BLaER1 treated with 17β-estradiol and CSF1 and Interleukin-3, amounts not matched to agents 10 nM and 100 nM (cell line): ENCODE measurements around the gene IL5RA.

Experiments used
- H3K27ac ChIP-seq, 11 experiments: shearing (Covaris generic); formaldehyde crosslinking; 2 replicates each; pipeline ENCODE4 v1.8.1; 2022
- H3K27me3 ChIP-seq, 11 experiments: shearing (Covaris generic); formaldehyde crosslinking; 2 replicates each; pipeline ENCODE4 v1.8.1; 2022
- H3K36me3 ChIP-seq, 11 experiments: shearing (Covaris generic); formaldehyde crosslinking; 2 replicates each; pipeline ENCODE4 v1.8.1; 2022
- H3K4me1 ChIP-seq, 10 experiments: shearing (Covaris generic); formaldehyde crosslinking; 2 replicates each; pipeline ENCODE4 v1.8.1; 2022
- H3K4me2 ChIP-seq, 11 experiments: shearing (Covaris generic); formaldehyde crosslinking; 2 replicates each; pipeline ENCODE4 v1.8.1; 2022
- H3K4me3 ChIP-seq, 10 experiments: shearing (Covaris generic); formaldehyde crosslinking; 2 replicates each; pipeline ENCODE4 v1.8.1; 2022
- H3K9ac ChIP-seq, 11 experiments: shearing (Covaris generic); formaldehyde crosslinking; 2 replicates each; pipeline ENCODE4 v1.8.1; 2022
- H3K9me3 ChIP-seq, 11 experiments: shearing (Covaris generic); formaldehyde crosslinking; replicated peaks in 1 of 11; 2 replicates each; pipeline ENCODE4 v1.8.1; 2022
- H4K20me1 ChIP-seq, 11 experiments: shearing (Covaris generic); formaldehyde crosslinking; 2 replicates each; pipeline ENCODE4 v1.8.1; 2022
- Cebpa-rat ChIP-seq, 11 experiments: shearing (Covaris generic); IDR thresholded peaks; 2 replicates each; pipeline ENCODE4 v1.8.1; 2022

Gene IL5RA

DNA sequence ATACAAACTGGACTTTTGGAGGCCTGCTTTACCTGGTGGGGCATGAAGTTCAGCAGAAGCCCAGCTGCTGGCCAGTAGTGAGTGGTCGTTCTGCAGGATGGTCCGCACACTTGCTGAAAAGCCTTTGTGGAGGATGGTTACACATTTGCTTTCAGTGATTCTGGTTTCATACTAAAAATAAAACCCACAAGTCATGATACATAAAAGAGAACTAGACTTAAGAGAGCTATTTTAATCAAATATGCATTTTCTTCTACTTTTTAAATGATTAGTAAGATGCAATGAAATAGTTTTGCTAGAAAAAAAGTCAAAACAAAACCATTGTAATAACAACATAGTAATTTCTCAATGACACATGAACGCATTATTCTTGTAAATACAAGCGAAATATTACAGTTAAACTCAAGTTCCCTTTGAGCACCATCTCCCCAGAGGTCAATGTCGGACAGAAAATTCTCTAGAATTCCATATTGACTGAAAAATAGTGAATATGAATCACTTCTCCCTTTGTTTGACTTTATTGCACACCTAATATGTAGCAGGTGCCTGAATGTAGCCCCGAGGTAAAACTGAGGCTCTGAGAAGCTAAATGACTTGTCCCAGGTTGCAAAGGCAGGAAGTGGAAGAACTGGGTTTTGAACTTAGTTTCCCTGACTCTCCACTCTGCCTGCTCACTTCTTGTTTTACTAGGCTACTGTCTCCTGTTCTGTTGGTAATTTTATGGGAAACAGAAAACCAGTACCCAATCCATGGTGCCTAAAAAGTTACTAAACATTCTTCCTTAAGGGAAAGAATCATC lies 8.3 kb downstream of the IL5RA start:
- Histone ChIP-seq H3K4me2 (no peak overlapping the region), H3K27me3 (no peaks in the 10 kb centered on the region), H3K27ac (no peak overlapping the region), H3K9me3 (no peaks in the 10 kb centered on the region), H3K36me3 (no peaks in the 10 kb centered on the region), H3K4me3 (no peak overlapping the region), H4K20me1 (no peaks in the 10 kb centered on the region), H3K4me1 (peaks cover 0 to 11% (median 8%) of the 10 kb centered on the region in 10 experiments; a peak in 12 of 20 replicates), H3K9ac (no peak overlapping the region)
- no peak for TF ChIP-seq Cebpa-rat (IDR thresholded peaks at IDR 0.05)

DNA sequence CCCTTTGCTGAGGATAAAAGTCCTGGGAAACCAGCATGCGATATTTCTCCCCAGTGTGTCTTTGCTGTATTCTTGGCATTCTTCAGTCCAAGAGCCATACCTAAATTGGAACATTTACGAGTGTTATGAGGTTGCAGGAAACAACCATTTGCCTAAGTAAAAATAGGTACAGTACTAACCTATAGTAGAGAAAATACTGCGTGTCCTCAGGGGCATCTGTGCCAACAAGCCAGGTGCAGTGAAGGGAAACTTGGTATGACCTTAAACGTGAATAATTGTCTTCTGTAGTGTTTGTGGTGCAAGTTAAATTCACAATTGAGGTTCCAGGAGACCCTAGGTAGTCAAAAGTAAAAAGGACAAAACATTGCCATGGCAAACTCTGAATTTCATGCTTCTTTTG lies 12.2 kb downstream of the IL5RA start:
- TF ChIP-seq Cebpa-rat (IDR thresholded peaks at IDR 0.05), result no peak
- H3K4me3 ChIP-seq, result no peak overlapping the region
- H3K27me3 ChIP-seq, result no peaks in the 10 kb centered on the region
- no peak overlapping the region for H3K4me2 ChIP-seq
- H3K9me3 ChIP-seq, result no peaks in the 10 kb centered on the region
- no peak overlapping the region for H3K9ac ChIP-seq
- H3K4me1 ChIP-seq, result no peaks in the 10 kb centered on the region
- H4K20me1 ChIP-seq, result no peaks in the 10 kb centered on the region
- H3K36me3 ChIP-seq, result no peaks in the 10 kb centered on the region
- no peak overlapping the region for H3K27ac ChIP-seq

DNA sequence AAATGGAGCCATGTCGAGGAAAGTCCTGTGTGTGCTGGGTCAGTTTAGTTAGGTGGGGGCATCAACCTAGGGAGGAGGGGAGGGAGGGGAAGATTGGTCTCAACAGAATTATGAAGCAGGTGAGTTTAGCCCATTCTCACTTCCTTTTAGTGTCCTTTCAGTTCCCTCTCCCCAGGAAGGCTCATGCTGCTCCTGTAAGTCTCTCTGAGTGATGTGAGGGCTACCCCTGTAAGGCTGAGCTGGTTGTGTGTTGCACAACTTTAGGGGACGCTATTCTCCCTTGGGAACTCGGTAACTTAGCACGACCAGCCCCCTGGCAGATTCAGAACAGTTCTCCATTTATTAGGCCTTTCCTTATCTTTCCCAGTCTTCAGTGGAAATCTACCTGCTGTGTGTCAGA lies 21.2 kb downstream of the IL5RA start:
- Histone ChIP-seq H3K9me3 (no peaks in the 10 kb centered on the region; a peak in 1 of 22 replicates), H3K27me3 (no peaks in the 10 kb centered on the region), H4K20me1 (no peaks in the 10 kb centered on the region), H3K9ac (no peak overlapping the region), H3K4me3 (no peak overlapping the region), H3K36me3 (no peaks in the 10 kb centered on the region), H3K27ac (no peak overlapping the region), H3K4me1 (peaks cover 0 to 9% (median 2%) of the 10 kb centered on the region in 10 experiments; a peak in 2 of 20 replicates), H3K4me2 (no peak overlapping the region; a peak in 1 of 22 replicates)
- TF ChIP-seq Cebpa-rat (IDR thresholded peaks at IDR 0.05), result no peak

DNA sequence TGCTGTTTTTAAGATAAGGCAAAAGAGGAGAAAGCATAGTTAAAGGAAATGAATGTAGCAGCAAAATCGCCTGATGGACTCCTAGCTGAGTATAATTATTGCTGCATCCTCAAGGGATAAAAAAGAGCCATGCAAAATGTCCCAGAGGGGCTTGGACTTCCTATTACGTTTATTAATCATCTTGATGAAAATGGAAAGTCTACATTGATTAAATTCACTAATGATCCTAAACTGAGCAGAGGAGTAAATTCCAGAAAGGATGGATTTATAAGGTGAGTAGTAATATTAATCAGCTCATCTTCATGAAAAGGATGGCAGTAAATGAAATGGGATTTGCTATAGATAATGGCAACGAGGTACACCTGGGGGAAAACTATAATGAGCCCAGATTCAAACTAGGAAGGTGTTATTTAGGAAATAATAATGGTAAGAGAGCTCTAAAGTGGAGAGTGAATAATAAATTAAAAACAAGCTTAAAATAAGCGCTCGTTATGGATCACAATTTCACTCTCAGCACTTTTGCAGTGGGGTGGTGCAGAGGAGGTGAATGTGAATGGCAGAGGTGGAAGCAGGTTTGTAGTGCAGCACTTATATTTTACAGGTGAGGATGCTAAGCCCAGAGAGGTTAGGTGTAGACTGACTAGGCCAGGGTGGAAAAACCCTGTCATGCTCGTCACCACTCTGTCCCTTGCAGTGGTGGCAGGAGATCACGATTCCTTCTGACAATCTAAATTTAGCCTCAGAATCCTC lies 22.3 kb downstream of the IL5RA start:
- peaks cover 0 to 9% (median 2%) of the 10 kb centered on the region in 10 experiments; a peak in 2 of 20 replicates for H3K4me1 ChIP-seq
- H3K27me3 ChIP-seq, result no peaks in the 10 kb centered on the region
- H3K9me3 ChIP-seq, result no peaks in the 10 kb centered on the region; a peak in 1 of 22 replicates
- no peaks in the 10 kb centered on the region for H4K20me1 ChIP-seq
- H3K4me2 ChIP-seq, result no peak overlapping the region
- no peak for TF ChIP-seq Cebpa-rat (IDR thresholded peaks at IDR 0.05)
- no peaks in the 10 kb centered on the region for H3K36me3 ChIP-seq
- H3K9ac ChIP-seq, result no peak overlapping the region
- no peak overlapping the region for H3K4me3 ChIP-seq
- no peak overlapping the region for H3K27ac ChIP-seq

DNA sequence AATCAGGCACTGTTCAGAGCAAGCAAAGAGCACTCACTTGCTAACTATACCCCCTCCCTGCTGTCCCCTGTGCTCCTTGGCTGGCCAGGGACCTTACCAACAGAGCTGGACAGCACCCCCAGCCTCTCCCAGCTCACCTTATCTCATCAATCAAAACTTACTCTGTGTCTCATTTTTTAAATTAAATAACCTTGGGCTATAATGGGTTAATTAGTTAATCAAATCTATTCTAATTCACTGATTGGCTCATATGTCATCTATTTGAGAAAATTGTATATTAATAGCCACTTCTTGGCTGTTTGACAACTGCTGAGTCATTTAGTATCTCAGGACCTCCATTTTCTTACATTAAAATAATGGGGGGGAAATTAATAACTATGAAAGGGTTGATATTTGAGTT lies 22.9 kb downstream of the IL5RA start:
- no peak overlapping the region for H3K4me2 ChIP-seq
- no peak for TF ChIP-seq Cebpa-rat (IDR thresholded peaks at IDR 0.05)
- H3K36me3 ChIP-seq, result no peaks in the 10 kb centered on the region
- H3K27me3 ChIP-seq, result no peaks in the 10 kb centered on the region
- peaks cover 0 to 9% (median 2%) of the 10 kb centered on the region in 10 experiments; a peak in 2 of 20 replicates for H3K4me1 ChIP-seq
- no peak overlapping the region for H3K4me3 ChIP-seq
- no peak overlapping the region for H3K27ac ChIP-seq
- H3K9ac ChIP-seq, result no peak overlapping the region
- H3K9me3 ChIP-seq, result no peaks in the 10 kb centered on the region; a peak in 1 of 22 replicates
- H4K20me1 ChIP-seq, result no peaks in the 10 kb centered on the region

DNA sequence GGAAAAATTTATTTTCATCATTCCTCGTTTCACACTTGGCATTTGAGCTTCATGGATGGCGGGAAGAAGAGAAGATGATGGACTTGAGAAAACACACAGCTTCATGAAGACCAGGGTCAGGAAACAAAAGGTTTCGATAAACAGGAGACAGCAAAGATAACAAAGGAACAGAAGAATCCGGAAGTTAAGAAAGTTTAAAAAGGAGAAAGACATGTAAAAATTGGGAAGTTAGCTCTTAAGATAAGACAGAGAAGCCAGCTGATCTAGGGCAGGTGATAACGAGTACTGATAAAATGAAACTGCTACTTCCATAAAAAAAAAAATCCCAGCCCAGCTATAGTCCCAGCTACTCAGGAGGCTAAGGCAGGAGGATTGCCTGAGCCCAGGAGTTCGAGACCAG lies 23.9 kb downstream of the IL5RA start:
- H3K9ac ChIP-seq, result no peak overlapping the region
- H3K27me3 ChIP-seq, result no peaks in the 10 kb centered on the region
- H4K20me1 ChIP-seq, result no peaks in the 10 kb centered on the region
- no peaks in the 10 kb centered on the region for H3K36me3 ChIP-seq
- no peaks in the 10 kb centered on the region; a peak in 1 of 22 replicates for H3K9me3 ChIP-seq
- TF ChIP-seq Cebpa-rat (IDR thresholded peaks at IDR 0.05), result no peak
- no peak overlapping the region for H3K4me3 ChIP-seq
- H3K27ac ChIP-seq, result 0 out of 22 replicates have a peak overlapping the region, but pooled peaks of 1 of the 11 experiments have one; percentile 7
- peaks cover 0 to 9% (median 2%) of the 10 kb centered on the region in 10 experiments; a peak in 2 of 20 replicates for H3K4me1 ChIP-seq
- H3K4me2 ChIP-seq, result 0 out of 22 replicates have a peak overlapping the region, but pooled peaks of 1 of the 11 experiments have one; percentile 24

DNA sequence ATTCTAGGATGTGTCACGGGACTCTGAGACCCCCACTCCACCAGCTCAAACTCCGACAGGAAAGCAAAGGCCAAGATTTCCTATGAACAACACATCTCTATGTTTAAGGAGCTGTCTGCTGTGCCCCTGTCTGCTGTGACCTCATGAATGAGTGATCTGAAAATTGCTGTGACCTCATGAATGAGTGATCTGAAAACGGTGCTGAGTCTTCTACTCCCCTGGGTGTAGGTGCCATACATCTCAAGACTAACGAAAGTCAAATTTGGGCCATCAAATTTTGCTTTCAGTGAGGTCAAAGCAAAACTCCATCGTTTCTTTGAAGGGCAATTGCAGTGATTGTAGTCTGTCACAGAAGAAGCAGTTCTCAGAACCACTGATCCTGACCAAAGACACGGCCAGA lies 24.4 kb downstream of the IL5RA start:
- Histone ChIP-seq H3K27me3 (no peaks in the 10 kb centered on the region), H3K9ac (no peak overlapping the region), H3K27ac (no peak overlapping the region), H3K4me3 (no peak overlapping the region), H3K4me1 (peaks cover 0 to 9% (median 2%) of the 10 kb centered on the region in 10 experiments; a peak in 2 of 20 replicates), H3K36me3 (no peaks in the 10 kb centered on the region), H4K20me1 (no peaks in the 10 kb centered on the region), H3K9me3 (no peaks in the 10 kb centered on the region; a peak in 1 of 22 replicates), H3K4me2 (no peak overlapping the region)
- TF ChIP-seq Cebpa-rat (IDR thresholded peaks at IDR 0.05), result no peak

DNA sequence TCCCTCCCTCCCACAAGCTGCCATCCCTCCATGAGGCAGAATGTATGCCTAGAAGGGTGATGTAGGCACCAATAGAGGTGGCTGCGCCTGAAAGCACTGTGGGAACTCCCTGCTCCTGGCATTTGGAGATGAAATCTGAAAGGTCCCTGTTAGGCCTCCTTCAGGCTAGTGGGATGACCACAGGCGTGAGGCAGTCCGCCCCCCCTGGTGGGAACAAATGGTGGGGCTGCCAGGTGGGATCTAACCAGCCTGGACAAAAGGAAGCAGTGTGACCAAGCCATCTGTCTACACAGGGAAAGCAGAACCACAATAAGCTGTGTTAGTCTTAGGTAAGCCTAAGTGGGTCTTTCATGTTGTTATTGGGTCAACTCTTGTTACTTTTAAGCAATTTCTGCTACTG lies 25.3 kb downstream of the IL5RA start:
- Histone ChIP-seq H3K27me3 (no peaks in the 10 kb centered on the region), H3K4me3 (no peak overlapping the region), H3K4me2 (no peak overlapping the region), H3K4me1 (peaks cover 0 to 9% (median 2%) of the 10 kb centered on the region in 10 experiments; a peak in 2 of 20 replicates), H4K20me1 (no peaks in the 10 kb centered on the region), H3K27ac (no peak overlapping the region), H3K9me3 (no peaks in the 10 kb centered on the region), H3K36me3 (no peaks in the 10 kb centered on the region), H3K9ac (no peak overlapping the region)
- TF ChIP-seq Cebpa-rat (IDR thresholded peaks at IDR 0.05), result no peak

DNA sequence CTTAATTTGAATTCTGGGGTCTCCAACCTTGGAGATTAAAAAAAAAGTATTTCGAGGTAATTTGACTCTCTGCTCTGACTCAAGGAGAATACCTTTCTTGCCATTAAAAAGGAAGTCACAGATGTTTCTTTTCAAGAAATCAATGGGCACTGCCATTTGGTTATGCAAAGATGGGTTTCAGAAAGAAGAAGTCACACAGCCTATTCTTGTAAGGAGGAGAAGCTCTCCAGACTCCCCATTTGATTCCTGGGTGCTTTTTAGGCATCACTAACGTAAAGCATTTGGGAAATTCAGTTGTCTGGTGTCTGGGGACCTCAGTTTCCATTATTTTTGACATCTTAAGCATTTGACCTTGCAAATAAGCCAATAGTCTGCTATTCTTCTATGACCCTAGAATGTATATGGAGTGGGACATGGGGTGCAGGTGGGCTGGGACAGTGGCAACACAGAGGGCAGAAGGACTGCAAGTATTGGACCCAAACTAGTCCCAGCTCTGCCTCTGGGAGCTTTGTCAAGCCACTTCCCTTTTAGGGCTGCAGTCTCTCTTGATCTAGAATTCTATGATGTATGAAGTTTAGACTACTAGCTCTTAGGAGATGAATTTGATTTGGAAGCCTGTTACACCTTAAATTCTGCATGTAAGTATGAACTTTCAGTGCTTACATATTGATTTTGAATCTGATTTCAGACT lies 27.8 kb downstream of the IL5RA start:
- Histone ChIP-seq H3K4me2 (no peak overlapping the region), H3K4me1 (peaks cover 0 to 9% (median 0%) of the 10 kb centered on the region in 10 experiments; a peak in 1 of 20 replicates), H3K9me3 (no peaks in the 10 kb centered on the region), H3K9ac (no peak overlapping the region), H4K20me1 (no peaks in the 10 kb centered on the region), H3K27ac (no peak overlapping the region), H3K27me3 (no peaks in the 10 kb centered on the region), H3K4me3 (no peak overlapping the region), H3K36me3 (no peaks in the 10 kb centered on the region)
- TF ChIP-seq Cebpa-rat (IDR thresholded peaks at IDR 0.05), result no peak
